Esophagus squamous epithelium (tissue), 4 donors: ENCODE data around the gene CSNK1E.

Experiments used
- CTCF ChIP-seq, 6 experiments: fragments of 450-650 bp in 4 of 6; fragments of 200-600 bp in 2 of 6; sonication (generic) in 2 of 6; IDR thresholded peaks; one replicate each; pipeline ENCODE4 v1.5.1; 2016 to 2019; ENCODE audit warnings: antibody characterized with exemption in 6 of 6, mild to moderate bottlenecking in 4 of 6, moderate library complexity in 4 of 6
- POLR2A ChIP-seq, 4 donors: fragments of 450-650 bp; IDR thresholded peaks; one replicate each; pipeline ENCODE4 v1.6.1; 2017; ENCODE audit warnings: antibody characterized with exemption in 4 of 4, mild to moderate bottlenecking in 4 of 4, moderate library complexity in 3 of 4

GRCh38 chr22:38292694-38293093 is 24.5 kb downstream of the CSNK1E start:
- TF ChIP-seq CTCF (IDR thresholded peaks at IDR 0.05), result no peak
- no peak for TF ChIP-seq POLR2A (IDR thresholded peaks at IDR 0.05)
